Right lobe of liver (tissue), 4 donors: Measurements from ENCODE around the gene HSF4.

Source experiments
- CTCF ChIP-seq, 4 donors: fragments of 200-600 bp in 3 of 4; fragments of 450-650 bp in 1 of 4; IDR thresholded peaks; one replicate each; pipeline versions ENCODE4 v1.5.1 to v1.8.0; 2016 to 2022; ENCODE audit warnings: antibody characterized with exemption in 4 of 4, mild to moderate bottlenecking in 2 of 4
- POLR2A ChIP-seq: fragments of 450-650 bp; IDR thresholded peaks from one replicate; pipeline ENCODE4 v1.6.1; 2017; ENCODE audit warnings: antibody characterized with exemption, mild to moderate bottlenecking
- donor health status: DM: no; HTN: no; CAD: no.
- donor health status: DM: no; HTN: no; CAD: no.
- donor health status: DM: no; HTN: yes; CAD: no.

- TF ChIP-seq CTCF (IDR thresholded peaks at IDR 0.05) (no peak), POLR2A (no peak)
Measured at GRCh38 chr16:67209565-67209964, 45.0 kb downstream of the HSF4 start.
